Heart left ventricle (tissue), 16 donors: ENCODE results near the gene SESN1. TPM values are rescaled to one million over a fixed set of nuclear protein-coding genes. Genes with fewer than 3 reads are reported as not detected.

Experiments
- ATAC-seq, 4 donors: fragments of 200-7000 bp; cut with Tn5 transposase; one replicate each; pipeline ENCODE4 v1.9.1; 2020 to 2022; ENCODE audit warnings: moderate library complexity in 4 of 4, mild to moderate bottlenecking in 3 of 4, moderate number of reproducible peaks in 1 of 4
- DNase-seq, 5 donors: peaks; one replicate each; pipeline ENCODE4 v3.0.0-alpha.2; 2020
- H3K27ac ChIP-seq, 12 donors: fragments of 200-600 bp; sonication (generic) in 4 of 12; one replicate each; pipeline versions ENCODE4 v1.5.0 to v1.8.0; 2016 to 2022; ENCODE audit warnings: mild to moderate bottlenecking in 2 of 12
- H3K27me3 ChIP-seq, 9 donors: fragments of 200-600 bp; sonication (generic) in 2 of 9; one replicate each; pipeline versions ENCODE4 v1.5.1 to v1.8.0; 2016 to 2022; ENCODE audit warnings: mild to moderate bottlenecking in 3 of 9
- H3K36me3 ChIP-seq, 9 donors: fragments of 200-600 bp; sonication (generic) in 2 of 9; one replicate each; pipeline versions ENCODE4 v1.5.0 to v1.8.0; 2018 to 2022; ENCODE audit warnings: mild to moderate bottlenecking in 2 of 9
- H3K4me1 ChIP-seq, 12 donors: fragments of 200-600 bp; sonication (generic) in 4 of 12; one replicate each; pipeline versions ENCODE4 v1.5.0 to v1.8.0; 2016 to 2022; ENCODE audit warnings: mild to moderate bottlenecking in 3 of 12
- H3K4me3 ChIP-seq, 12 donors: fragments of 200-600 bp; sonication (generic) in 4 of 12; one replicate each; pipeline versions ENCODE4 v1.5.0 to v1.8.0; 2017 to 2022; ENCODE audit warnings: mild to moderate bottlenecking in 9 of 12, moderate library complexity in 4 of 12
- H3K9me3 ChIP-seq, 12 donors: fragments of 200-600 bp; sonication (generic) in 4 of 12; one replicate each; pipeline versions ENCODE4 v1.5.0 to v1.8.0; 2016 to 2022; ENCODE audit warnings: mild to moderate bottlenecking in 1 of 12
- CTCF ChIP-seq, 12 donors: fragments of 200-600 bp; sonication (generic) in 4 of 12; IDR thresholded peaks; one replicate each; pipeline versions ENCODE4 v1.5.0 to v1.8.0; 2018 to 2022; ENCODE audit warnings: antibody characterized with exemption in 12 of 12, mild to moderate bottlenecking in 5 of 12
- POLR2A ChIP-seq, 2 donors: fragments of 450-650 bp; IDR thresholded peaks; one replicate each; pipeline ENCODE4 v1.6.1; 2017; ENCODE audit warnings: antibody characterized with exemption in 2 of 2, mild to moderate bottlenecking in 2 of 2, moderate library complexity in 2 of 2
- WGBS, 4 donors: extraction: QIAGEN DNeasy Blood & Tissue Kit in 2 of 4; methylation state at CpG; one replicate each; pipeline versions ENCODE4 v1.1.5 to v1.1.7; 2013 to 2018; 5-methylcytosine and 5-hydroxymethylcytosine counted together
- intact Hi-C, 10 donors: fragments of 100-400 bp; cut with DNase I; formaldehyde crosslinking; loops; one replicate each; pipeline versions ENCODE4 v1.11.1 to v1.14.2; 2022
- polyA plus RNA-seq, 2 donors: library from polyadenylated mRNA; stranded (reverse); fragments of 200-250 nt; gene quantifications; one replicate each; pipeline ENCODE4 v1.2.3, GENCODE V29; 2013
- total RNA-seq, 9 donors: library from RNA; depleted of rRNA in 2 of 9; stranded (reverse); fragments of >200 nt in 2 of 9; fragmentation: NEBNext Ultra II Directional in 3 of 9; extraction: Animal tissue kit (Norgen Biotek cat#: 25700) in 3 of 9; gene quantifications; one replicate each; pipeline versions ENCODE4 v1.1.0 to v1.2.4, GENCODE V29; 2016 to 2023
- donor health status: ischemic (EF 13 %, LVEDD 7.1; RV severe dilation, severe dysfunction).
- donor health status: healthy with polysubstance abuse.
- donor health status: DM: no; HTN: yes; CAD: no.
- donor health status: DM: no; HTN: no; CAD: no.
- donor health status: ischemic (EF 25% LVEDD 6.9; RV normal size, moderate dysfunction).
- donor health status: ischemic (EF 25% LVEDD 5.7; RV mildly dilated, moderate dysfunction).
- donor health status: healthy.
- donor health status: DM: yes; HTN: yes; CAD: no.
- donor health status: ischemic (EF 35%, LVEDD 5.7; RV mildly dilated, moderate dysfunction).
- donor health status: nonischemic (EF 11% LVEDD 7.7; RV severe dilation, severe dysfunction).
- donor health status: DM: yes; HTN: yes; CAD: no.
- donor health status: PGD.
- donor health status: ischemic (EF 29% LVEDD 5.4; RV normal size, mild dysfunction).
- donor health status: nonischemic (EF 23%, LVEDD 6.1; RV moderate dilation, normal function).

SESN1 gene
- total and polyA plus RNA-seq, 11 donors = 22.5 to 63.2 (median 34.6) TPM

DNA sequence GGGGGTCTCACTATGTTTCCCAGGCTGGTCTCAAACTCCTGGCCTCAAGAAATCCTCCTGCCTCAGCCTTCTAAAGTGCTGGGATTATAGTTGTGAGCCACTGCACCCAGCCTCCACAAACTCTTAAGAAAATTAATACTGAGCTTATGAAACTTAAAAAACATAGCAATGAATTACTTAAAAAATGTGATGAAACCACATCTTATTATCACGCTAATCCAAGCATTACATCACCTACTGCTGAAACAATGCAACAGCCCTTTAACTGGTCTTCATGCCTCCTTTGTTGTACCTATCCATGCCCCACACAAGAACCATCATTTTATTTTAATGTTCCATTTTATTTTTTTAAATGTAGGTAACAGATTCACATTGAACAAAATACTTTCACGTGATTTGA lies 24.9 kb downstream of the SESN1 start:
- DNase-seq = no peak
- intact Hi-C loops = loop anchor here (5.0 to 10.0 kb wide), 17 partner anchors 62 to 527 kb away; partner anchors contain the start of gene ARMC2 (in 4 of the 10)
- Histone ChIP-seq H3K27me3 (no peaks in the 10 kb centered on the region), H3K4me3 (no peak overlapping the region), H3K27ac (peak overlapping the region in 1 of 12 donors; percentile 21), H3K9me3 (no peaks in the 10 kb centered on the region), H3K4me1 (peaks cover 0 to 55% (median 32%) of the 10 kb centered on the region in 12 donors), H3K36me3 (no peaks in the 10 kb centered on the region)
- no peak for TF ChIP-seq POLR2A (IDR thresholded peaks at IDR 0.05)
- no peak for TF ChIP-seq CTCF (IDR thresholded peaks at IDR 0.05)
- 79 to 94% (median 85%) methylated on average over 2 of the region's 2 CpGs for WGBS, 4 donors
- ATAC-seq = no peak

GRCh38 chr6:109062767-109063352 lies 31.8 kb downstream of the SESN1 start:
- TF ChIP-seq CTCF (IDR thresholded peaks at IDR 0.05) (no peak), POLR2A (IDR thresholded peaks at IDR 0.05) (no peak)
- intact Hi-C loops = loop anchor here in 2 of 10 donors (5.0 to 10.0 kb wide), 2 partner anchors 56 to 58 kb away; no protein-coding TSS in a partner anchor
- Histone ChIP-seq H3K4me1 (peaks cover 12 to 76% (median 51%) of the 10 kb centered on the region in 12 donors), H3K27me3 (no peaks in the 10 kb centered on the region), H3K27ac (peak overlapping the region in 3 of 12 donors; percentile 0 to 53 (median 13)), H3K9me3 (no peaks in the 10 kb centered on the region), H3K4me3 (no peak overlapping the region), H3K36me3 (no peaks in the 10 kb centered on the region)
- ATAC-seq = peak in 3 of 4 donors; percentile 33 to 63 (median 47)
- WGBS, 4 donors = 60 to 75% (median 62%) methylated on average over 4 of the region's 4 CpGs
- no peak for DNase-seq

DNA sequence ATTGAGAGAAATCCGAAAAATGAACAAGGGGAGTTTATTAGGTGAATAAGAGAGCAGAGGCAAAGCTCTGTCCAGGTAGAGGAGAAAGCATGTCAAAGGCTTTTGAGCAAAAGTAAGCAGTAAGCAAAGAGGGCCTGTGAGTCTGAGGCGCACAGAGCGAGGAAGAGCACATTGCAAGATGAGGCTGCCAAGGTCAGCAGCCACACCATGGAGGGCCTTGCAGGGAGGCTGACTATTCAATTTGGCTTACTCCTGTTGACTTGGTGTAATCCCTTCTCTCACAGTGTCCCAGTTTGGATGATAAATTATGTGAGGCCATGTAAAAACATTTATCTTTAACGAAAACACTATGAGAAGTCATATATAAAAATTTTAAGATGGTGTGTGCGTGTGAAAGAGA lies 32.4 kb downstream of the SESN1 start:
- peak in 2 of 4 donors; percentile 40 to 49 for ATAC-seq
- Histone ChIP-seq H3K4me1 (peaks cover 12 to 77% (median 54%) of the 10 kb centered on the region in 12 donors), H3K4me3 (no peak overlapping the region), H3K27me3 (no peaks in the 10 kb centered on the region), H3K9me3 (no peaks in the 10 kb centered on the region), H3K27ac (peak overlapping the region in 3 of 12 donors; percentile 0 to 53 (median 4)), H3K36me3 (no peaks in the 10 kb centered on the region)
- intact Hi-C loops = loop anchor here in 2 of 10 donors (5.0 to 10.0 kb wide), 2 partner anchors 55 to 57 kb away; no protein-coding TSS in a partner anchor
- no peak for DNase-seq
- WGBS, 4 donors = 80 to 93% (median 87%) methylated on average over 5 of the region's 5 CpGs
- TF ChIP-seq POLR2A (IDR thresholded peaks at IDR 0.05) = no peak
- TF ChIP-seq CTCF (IDR thresholded peaks at IDR 0.05) = no peak

DNA sequence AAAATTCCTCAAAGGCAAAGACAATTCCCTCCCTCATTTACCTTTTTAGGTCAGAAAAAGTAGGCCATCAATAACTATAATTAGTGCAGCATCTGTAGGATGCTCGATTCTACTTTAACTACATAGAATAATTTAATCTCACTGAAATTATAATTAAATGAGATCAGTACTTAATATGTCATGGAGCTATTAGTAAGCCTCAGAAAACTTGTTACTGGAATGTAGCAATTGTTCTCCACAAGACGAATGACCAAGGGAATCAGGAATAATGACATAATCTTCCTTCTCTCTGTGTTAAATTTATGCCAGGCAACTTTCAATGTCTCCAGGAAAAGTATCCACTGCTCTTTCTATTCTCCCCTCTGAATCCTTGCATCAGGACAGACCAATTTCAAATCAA lies 34.1 kb downstream of the SESN1 start:
- 7 to 17% (median 12%) methylated on average over 2 of the region's 2 CpGs for WGBS, 4 donors
- Histone ChIP-seq H3K9me3 (no peaks in the 10 kb centered on the region), H3K27me3 (no peaks in the 10 kb centered on the region), H3K4me1 (peaks cover 12 to 80% (median 47%) of the 10 kb centered on the region in 12 donors), H3K27ac (peak overlapping the region in 8 of 12 donors; percentile 28 to 72 (median 52)), H3K36me3 (no peaks in the 10 kb centered on the region), H3K4me3 (no peak overlapping the region)
- intact Hi-C loops = loop anchor here in 2 of 10 donors (5.0 to 10.0 kb wide), 2 partner anchors 53 to 56 kb away; no protein-coding TSS in a partner anchor
- ATAC-seq = no peak
- no peak for TF ChIP-seq CTCF (IDR thresholded peaks at IDR 0.05)
- no peak for TF ChIP-seq POLR2A (IDR thresholded peaks at IDR 0.05)
- no peak for DNase-seq
